ENCODE results near the gene TMEM183A.
A peak's percentile ranks its signal among the peaks of the same experiment; 100 is the strongest.

Gene TMEM183A

DNA sequence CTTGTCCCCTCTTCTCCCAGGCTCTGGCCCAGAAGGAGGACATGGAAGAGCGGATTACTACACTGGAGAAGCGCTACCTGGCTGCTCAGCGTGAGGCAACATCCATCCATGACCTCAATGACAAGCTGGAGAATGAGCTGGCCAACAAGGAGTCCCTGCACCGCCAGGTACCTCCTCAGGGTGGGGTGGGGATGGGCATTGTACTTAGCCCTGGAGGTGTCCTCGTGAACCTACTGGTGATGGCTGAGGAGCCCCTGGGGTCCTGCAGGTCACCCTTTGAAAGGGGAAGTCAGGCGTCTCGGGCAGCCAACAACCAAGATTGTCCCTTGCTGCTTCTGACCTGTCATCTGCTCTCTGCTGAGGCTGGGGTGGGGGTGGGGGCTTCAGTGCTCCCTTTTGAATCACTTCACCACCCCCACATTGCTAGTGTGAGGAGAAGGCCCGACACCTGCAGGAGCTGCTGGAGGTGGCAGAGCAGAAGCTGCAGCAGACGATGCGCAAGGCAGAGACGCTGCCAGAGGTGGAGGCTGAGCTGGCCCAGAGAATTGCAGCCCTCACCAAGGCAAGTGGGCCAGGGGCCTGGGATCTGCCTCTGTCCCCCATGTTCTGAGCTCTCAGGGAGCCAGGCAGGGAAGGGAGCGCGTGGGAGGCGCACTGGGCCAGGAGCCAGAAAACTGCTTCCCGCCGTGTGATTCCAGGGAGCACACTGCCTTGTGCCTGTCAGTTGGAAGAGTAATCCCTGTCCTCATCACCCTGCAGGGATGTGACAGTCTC is 38.8 kb downstream of the TMEM183A start:
- no peak for DNase-seq (ENCODE audit: low spot score)

GRCh38 chr1:203046984-203047630 is 39.9 kb downstream of the TMEM183A start:
- no peak for DNase-seq (ENCODE audit: low spot score)

- no peak for DNase-seq (ENCODE audit: low spot score)
Measured at GRCh38 chr1:203048086-203048485, 40.9 kb downstream of the TMEM183A start.

- no peak for DNase-seq (ENCODE audit: low spot score)
Measured at GRCh38 chr1:203048555-203049051, 41.4 kb downstream of the TMEM183A start.

GRCh38 chr1:203049077-203049476 is 41.9 kb downstream of the TMEM183A start:
- no peak for DNase-seq (ENCODE audit: low spot score)

- DNase-seq (ENCODE audit: low spot score): no peak
Measured at GRCh38 chr1:203049576-203050180, 42.5 kb downstream of the TMEM183A start.

DNA sequence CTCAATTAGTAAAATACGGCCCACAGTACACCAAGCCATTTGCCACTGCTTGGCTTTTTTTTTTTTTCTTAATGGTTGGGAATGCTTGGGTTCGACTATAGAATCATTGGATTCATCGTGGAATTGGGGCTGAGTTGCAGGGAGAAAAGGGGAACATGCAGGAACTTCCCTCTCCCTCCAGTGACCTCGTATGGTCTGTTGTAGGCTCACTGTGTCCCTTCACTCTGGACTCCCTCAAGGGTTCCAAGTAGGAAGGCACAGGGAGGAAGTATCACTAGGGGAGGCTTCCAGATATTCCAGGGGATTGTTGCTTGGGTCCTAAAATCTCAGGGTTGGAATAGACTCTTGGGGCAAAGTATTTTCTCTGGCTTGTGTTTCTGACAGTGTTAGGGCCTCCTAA is 43.7 kb downstream of the TMEM183A start:
- DNase-seq (ENCODE audit: low spot score): no peak

- DNase-seq (ENCODE audit: low spot score): peak; percentile 80
Measured at GRCh38 chr1:203051841-203052324, 44.7 kb downstream of the TMEM183A start.

GRCh38 chr1:203052601-203053000 is 45.4 kb downstream of the TMEM183A start:
- no peak for DNase-seq (ENCODE audit: low spot score)

- DNase-seq (ENCODE audit: low spot score): no peak
Measured at GRCh38 chr1:203054184-203054583, 47.0 kb downstream of the TMEM183A start.

DNA sequence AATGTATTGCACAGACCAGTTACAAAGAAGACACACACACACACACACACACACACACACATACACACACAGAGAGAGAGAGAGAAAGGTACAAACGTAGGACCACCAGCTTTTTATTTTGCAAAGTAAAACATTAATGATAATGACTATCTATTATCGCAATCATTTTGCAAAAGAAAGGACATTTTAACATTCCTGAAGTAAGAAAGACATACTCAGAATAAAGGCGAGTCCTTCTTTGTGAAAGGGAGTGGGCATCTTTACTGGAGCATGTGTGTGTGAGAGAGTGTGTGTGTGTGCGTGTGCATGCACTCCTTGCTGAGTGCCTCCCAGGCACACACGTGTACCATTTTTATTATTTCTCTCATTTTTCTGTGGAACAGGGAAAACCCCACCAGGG is 47.5 kb downstream of the TMEM183A start:
- DNase-seq (ENCODE audit: low spot score): no peak

DNA sequence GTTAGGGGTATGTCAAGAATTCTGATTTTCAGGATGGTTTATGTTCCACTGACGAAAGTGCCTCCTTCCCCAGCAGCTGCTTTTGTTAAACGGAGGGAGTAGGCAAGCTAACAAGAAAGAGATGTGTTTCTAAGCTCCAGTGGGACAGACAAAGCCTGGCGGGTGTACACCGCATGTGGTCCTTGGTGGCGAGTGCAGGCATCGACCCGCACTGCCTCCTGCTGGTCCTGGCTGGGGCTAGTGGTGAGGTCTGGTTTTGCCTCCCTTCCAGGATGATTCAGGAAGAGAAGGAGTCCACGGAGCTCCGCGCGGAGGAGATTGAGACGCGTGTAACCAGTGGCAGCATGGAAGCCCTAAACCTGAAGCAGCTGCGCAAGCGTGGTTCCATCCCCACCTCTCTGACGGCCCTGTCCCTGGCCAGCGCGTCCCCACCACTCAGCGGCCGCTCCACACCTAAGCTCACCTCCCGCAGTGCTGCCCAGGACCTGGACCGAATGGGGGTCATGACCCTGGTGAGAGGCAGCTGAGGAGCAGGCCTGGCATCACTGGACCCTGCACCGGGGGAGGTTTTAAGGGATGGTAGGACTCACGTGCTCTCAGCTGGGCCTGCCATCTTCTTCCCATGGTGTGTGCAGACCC is 48.1 kb downstream of the TMEM183A start:
- DNase-seq (ENCODE audit: low spot score): no peak

- no peak for DNase-seq (ENCODE audit: low spot score)
Measured at GRCh38 chr1:203056012-203056411, 48.8 kb downstream of the TMEM183A start.

DNA sequence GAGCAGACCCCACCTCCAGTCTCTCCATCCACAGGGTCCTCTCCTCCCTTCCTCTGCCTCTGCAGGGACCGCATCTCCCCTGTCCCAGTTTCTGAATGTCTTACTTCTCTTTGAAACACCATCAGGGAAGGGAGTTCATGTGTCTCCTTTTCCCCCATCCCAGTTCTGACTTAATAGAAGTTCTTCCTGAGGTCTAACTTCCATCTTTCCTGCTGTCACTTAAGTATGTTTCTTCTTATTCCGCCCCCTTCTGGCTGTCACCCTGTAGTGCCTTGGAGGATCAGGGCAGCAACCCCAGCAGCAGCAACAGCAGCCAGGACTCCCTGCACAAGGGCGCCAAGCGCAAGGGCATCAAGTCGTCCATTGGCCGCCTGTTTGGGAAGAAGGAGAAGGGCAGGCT is 49.3 kb downstream of the TMEM183A start:
- no peak for DNase-seq (ENCODE audit: low spot score)

- no peak for DNase-seq (ENCODE audit: low spot score)
Measured at GRCh38 chr1:203057911-203058675, 50.9 kb downstream of the TMEM183A start.

DNA sequence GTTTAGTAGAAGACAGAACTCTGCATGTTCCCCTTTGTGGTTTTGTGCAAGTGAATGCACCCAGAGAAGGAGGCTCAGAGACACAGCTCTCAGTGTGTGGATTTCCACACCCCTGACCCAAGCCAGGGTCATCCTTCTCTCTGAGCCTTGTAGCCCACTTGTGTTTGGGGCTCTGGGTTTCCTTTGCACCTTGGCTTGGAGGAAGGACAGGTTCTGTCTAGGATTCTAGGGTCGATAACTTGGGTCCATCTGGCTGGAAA is 51.4 kb downstream of the TMEM183A start:
- DNase-seq (ENCODE audit: low spot score): no peak

DNA sequence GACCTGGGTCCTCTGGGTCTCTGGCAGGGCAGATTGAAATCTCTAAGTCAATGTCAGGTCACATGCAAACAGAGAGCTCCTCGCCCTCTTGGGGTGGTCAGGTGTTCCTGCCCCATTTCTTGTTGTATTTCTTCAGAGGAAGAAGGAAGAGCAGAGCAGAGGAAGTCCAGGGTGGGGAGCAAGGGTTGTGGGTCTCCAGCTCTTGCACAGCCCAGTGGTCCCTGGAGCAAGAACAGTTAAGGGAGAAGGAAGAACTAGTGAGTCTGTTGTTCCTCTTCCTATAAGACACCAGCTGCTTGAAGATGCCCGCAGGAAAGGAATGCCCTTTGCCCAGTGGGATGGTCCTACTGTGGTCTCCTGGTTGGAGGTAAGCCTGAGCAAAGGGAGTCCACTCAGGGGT is 52.3 kb downstream of the TMEM183A start:
- DNase-seq (ENCODE audit: low spot score): no peak

GRCh38 chr1:203060115-203060514 is 52.9 kb downstream of the TMEM183A start:
- no peak for DNase-seq (ENCODE audit: low spot score)

GRCh38 chr1:203063287-203063686 is 56.1 kb downstream of the TMEM183A start:
- DNase-seq (ENCODE audit: low spot score): no peak

DNA sequence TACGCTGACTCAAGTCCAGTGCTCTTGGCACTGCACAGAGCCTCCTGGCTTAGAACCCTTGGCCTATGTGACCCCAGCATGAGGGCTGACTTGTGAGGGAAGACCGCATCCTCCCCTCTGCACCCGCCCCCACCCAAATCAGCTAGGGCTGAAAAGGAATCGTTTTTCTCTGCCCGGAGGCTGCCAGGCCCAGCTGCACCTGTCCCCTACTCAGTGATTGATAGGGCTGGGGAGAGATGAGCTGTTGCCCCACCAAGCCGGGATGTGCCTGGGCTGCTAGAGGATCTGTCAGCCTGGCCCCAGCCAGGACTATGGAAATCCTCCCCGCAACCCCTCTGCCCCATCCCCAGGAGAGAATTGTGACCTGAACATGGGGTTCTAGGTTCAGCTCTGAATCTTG is 58.0 kb downstream of the TMEM183A start:
- no peak for DNase-seq (ENCODE audit: low spot score)

DNA sequence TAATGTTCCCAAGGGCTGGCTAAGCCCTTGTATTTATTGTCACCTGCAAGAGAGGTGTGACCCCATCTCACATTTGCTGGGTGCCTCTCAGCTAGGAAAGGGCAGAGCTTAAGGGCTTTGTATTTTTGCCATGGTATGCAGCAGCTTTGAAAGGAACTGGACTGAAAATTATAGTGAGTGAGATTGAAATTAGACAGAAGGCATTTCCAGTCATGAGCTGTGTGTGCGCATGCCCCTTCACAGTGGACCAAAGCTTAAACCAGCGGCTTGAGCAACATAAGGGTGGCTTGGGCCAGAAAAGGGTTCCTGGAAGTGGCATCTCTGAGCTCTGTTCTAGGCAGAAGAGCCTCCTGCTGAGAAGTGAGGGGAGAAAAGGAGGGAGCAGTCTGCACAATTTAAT is 58.8 kb downstream of the TMEM183A start:
- no peak for DNase-seq (ENCODE audit: low spot score)

DNA sequence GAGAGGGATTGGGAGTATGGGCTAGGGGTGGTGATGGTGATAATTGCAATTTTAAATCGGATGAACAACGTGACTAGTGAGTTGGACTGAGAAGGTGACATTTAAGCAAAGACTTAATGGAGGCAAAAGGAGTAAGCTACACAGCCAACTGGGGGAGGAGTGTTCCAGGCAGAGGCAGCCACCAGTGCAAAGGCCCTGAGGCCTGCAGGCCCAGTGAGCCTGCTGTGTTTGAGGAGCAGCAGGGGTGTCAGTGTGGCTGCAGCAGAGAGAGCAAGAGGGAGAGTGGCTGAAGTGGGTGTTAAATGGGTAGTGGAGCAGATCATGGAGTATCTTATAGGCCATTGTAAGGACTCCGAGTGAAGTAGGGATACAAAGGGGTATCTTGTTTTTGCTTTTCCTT is 59.8 kb downstream of the TMEM183A start:
- no peak for DNase-seq (ENCODE audit: low spot score)
